ENCODE data around the gene USP15. TPM values are rescaled to one million over a fixed set of nuclear protein-coding genes. Genes with fewer than 3 reads are reported as not detected.

USP15 gene
- total and polyA plus RNA-seq, 9 donors, result 35.7 to 152 (median 61.0) TPM

DNA sequence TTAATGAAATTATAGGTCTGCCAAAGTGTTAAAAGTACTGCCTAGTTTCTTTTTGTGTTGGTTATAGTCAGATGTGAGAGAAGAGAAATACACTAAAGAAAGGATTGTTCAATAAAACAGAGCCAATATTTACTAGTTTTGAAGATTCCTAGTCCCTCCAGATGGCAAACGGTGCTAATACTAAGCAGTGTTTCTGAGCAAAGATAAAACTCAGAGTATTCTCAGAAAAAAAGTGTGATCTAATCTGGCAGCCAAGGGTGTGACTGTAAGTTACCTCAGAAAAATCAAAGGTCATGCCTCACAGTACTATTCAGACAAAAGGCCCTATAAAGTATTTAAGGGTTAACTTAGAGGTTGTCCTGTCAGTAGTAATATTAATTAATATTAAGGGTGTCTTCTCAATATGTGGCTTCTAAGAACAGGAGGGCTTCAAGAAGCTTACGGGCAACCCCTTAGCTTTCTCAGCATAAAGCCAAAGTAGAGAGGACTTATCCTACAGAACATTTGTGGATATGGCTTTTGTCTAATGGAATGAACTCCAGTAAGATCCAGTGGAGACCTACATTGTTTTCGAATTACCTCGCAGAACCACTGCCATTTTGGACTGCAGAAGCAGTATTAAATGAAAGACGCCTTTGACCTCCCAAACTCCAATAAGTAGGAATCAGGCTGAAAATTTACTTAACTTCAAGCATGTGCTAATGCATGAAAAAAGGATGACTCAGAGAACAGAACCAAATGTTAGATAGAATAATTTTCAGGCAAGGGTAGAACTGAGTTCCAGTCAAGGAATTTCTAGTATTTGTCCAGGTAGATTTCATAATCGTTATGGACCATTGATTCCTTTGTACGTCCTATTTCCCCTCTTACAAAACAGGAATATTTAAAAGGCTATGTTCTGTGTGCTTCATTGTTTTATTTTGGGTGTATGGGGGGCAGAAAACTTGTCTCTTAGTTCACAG lies 46.6 kb downstream of the USP15 start:
- WGBS, 3 donors, result 95% methylated on average over 7 of the region's 7 CpGs
- intact Hi-C loops (cut with DNase I), result no loop called here

DNA sequence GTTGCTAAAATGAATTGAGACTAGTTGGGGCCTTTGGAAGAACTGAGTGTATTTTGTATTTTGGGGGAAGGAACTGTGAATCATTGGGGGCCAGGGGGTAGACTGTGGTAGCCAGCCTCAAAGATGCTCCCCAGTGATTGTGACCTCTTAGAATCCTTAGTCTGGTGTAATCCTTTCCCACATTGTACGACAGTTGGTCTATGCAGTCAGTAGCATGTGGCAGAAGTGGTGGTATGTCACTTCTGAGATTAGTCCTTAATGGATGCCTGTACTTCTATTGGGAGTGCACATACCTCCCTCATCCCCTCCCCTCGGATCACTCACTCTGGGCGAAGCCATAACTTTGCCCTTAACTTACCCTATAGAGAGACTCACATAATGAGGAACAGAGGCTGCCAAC lies 48.0 kb downstream of the USP15 start:
- intact Hi-C loops (cut with DNase I), result no loop called here
- H3K4me1 ChIP-seq (ENCODE audit: insufficient read depth), result no peaks in the 10 kb centered on the region
- WGBS, 3 donors, result 97 to 99% (median 97%) methylated on average over 3 of the region's 3 CpGs
- DNase-seq, result no peak
- no peak overlapping the region for H3K27ac ChIP-seq
- H3K27me3 ChIP-seq, result no peaks in the 10 kb centered on the region
- no peaks in the 10 kb centered on the region for H3K36me3 ChIP-seq
- TF ChIP-seq, protein P1, sequence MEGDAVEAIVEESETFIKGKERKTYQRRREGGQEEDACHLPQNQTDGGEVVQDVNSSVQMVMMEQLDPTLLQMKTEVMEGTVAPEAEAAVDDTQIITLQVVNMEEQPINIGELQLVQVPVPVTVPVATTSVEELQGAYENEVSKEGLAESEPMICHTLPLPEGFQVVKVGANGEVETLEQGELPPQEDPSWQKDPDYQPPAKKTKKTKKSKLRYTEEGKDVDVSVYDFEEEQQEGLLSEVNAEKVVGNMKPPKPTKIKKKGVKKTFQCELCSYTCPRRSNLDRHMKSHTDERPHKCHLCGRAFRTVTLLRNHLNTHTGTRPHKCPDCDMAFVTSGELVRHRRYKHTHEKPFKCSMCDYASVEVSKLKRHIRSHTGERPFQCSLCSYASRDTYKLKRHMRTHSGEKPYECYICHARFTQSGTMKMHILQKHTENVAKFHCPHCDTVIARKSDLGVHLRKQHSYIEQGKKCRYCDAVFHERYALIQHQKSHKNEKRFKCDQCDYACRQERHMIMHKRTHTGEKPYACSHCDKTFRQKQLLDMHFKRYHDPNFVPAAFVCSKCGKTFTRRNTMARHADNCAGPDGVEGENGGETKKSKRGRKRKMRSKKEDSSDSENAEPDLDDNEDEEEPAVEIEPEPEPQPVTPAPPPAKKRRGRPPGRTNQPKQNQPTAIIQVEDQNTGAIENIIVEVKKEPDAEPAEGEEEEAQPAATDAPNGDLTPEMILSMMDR (IDR thresholded peaks at IDR 0.05), result no peak
- TF ChIP-seq POLR2A (IDR thresholded peaks at IDR 0.05), result no peak
- TF ChIP-seq EP300 (IDR thresholded peaks at IDR 0.05), result no peak
- H3K4me3 ChIP-seq, result no peak overlapping the region
- H3K9me3 ChIP-seq, result peaks cover 0 to 3% of the 10 kb centered on the region in 2 donors

More for the DNA sequence above, 46.6 kb downstream of the USP15 start:
- Histone ChIP-seq H3K9me3 (peaks cover 0 to 3% of the 10 kb centered on the region in 2 donors), H3K36me3 (no peaks in the 10 kb centered on the region), H3K27ac (no peak overlapping the region), H3K4me3 (no peak overlapping the region), H3K27me3 (no peaks in the 10 kb centered on the region), H3K4me1 (ENCODE audit: insufficient read depth) (no peaks in the 10 kb centered on the region)
- no peak for DNase-seq
- TF ChIP-seq, protein P1 (IDR thresholded peaks at IDR 0.05), result no peak
- TF ChIP-seq EP300 (IDR thresholded peaks at IDR 0.05), result no peak
- no peak for TF ChIP-seq POLR2A (IDR thresholded peaks at IDR 0.05)

DNA sequence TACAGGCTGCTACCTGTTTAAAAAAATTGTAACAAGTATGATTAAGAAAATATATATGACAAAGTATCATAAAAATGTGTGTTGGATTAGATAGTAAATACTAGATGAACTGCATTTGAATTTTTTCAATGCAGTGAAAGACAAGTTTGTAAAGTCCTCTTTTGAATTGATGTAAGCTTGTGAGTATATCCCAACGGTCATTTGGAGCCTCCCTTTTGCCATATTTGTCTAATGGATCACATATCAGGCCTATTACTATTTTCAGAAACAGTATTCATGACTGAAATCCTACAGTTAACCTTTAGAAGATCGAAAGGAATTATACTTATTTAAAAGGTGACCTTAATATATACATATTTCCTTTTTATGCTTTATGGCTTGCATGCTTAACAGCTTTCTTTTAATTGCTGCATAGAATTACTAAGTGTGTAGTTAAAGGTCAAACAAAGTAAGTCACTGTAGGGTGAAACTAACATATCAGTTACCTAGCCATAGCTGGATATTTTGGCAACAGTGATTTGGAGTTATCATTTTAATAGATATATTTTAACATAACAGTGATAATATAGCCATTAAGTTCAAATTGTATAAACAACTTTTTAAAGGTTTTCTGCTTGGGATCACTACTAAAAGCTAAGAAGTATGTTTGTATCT lies 53.6 kb downstream of the USP15 start:
- H3K27me3 ChIP-seq, result no peaks in the 10 kb centered on the region
- intact Hi-C loops (cut with DNase I), result no loop called here
- H3K4me1 ChIP-seq (ENCODE audit: insufficient read depth), result no peaks in the 10 kb centered on the region
- no peak overlapping the region for H3K27ac ChIP-seq
- no peak overlapping the region for H3K4me3 ChIP-seq
- H3K36me3 ChIP-seq, result no peaks in the 10 kb centered on the region
- H3K9me3 ChIP-seq, result no peaks in the 10 kb centered on the region
- WGBS, 3 donors, result 73 to 77% (median 75%) methylated on average over 2 of the region's 2 CpGs
- DNase-seq, result no peak
- TF ChIP-seq POLR2A (IDR thresholded peaks at IDR 0.05) (no peak), EP300 (IDR thresholded peaks at IDR 0.05) (no peak)
- TF ChIP-seq, protein P1 (IDR thresholded peaks at IDR 0.05), result no peak

DNA sequence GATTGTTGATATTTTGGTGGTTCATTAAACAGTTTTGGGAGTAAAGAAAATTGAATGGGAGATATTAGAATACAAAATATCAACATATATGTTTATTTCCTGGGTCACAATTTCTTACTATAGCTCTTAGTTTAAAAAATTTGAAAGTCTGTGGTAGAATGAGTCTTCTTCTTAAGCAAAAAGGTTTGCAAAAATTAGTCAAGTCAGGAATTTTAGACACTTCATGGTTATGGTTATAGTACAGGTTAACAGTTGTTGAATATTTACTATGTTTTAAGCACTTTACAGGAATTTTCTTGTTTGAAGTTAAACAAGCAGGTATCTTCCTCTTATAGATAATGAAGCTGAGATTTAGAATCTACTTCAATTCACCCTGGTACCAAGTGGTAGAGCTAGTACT lies 56.8 kb downstream of the USP15 start:
- no peaks in the 10 kb centered on the region for H3K4me1 ChIP-seq (ENCODE audit: insufficient read depth)
- no peak overlapping the region for H3K4me3 ChIP-seq
- intact Hi-C loops (cut with DNase I), result no loop called here
- no peak for DNase-seq
- H3K9me3 ChIP-seq, result no peaks in the 10 kb centered on the region
- no peaks in the 10 kb centered on the region for H3K36me3 ChIP-seq
- TF ChIP-seq, protein P1 (IDR thresholded peaks at IDR 0.05), result no peak
- no peak for TF ChIP-seq POLR2A (IDR thresholded peaks at IDR 0.05)
- TF ChIP-seq EP300 (IDR thresholded peaks at IDR 0.05), result no peak
- H3K27ac ChIP-seq, result no peak overlapping the region
- no peaks in the 10 kb centered on the region for H3K27me3 ChIP-seq
